H1 (cell line): ENCODE data around the gene HTR1D. TPM values are rescaled to one million over a fixed set of nuclear protein-coding genes. Genes with fewer than 3 reads are reported as not detected.
"Not testable (repeated sequence)": the region's sequence is repeated elsewhere in the genome, so short reads cannot be mapped to it uniquely, and the experiment has no call there.

Experiments
- CTCF ChIA-PET: fragments of 300-600 bp; sonication (Branson Sonifier 250); formaldehyde crosslinking; loops from one replicate; lab custom pipeline; 2021; ENCODE audit not compliant: partially characterized antibody; lab: Charles Lee
- POLR2A ChIA-PET: fragments of 300-600 bp; sonication (Branson Sonifier 250); formaldehyde crosslinking; loops from one replicate; lab custom pipeline; 2021; ENCODE audit warnings: inconsistent platforms; ENCODE audit not compliant: partially characterized antibody; lab: Charles Lee
- DNase-seq, 2 experiments: peaks; one replicate each; pipeline versions ENCODE4 v3.0.0 to v3.0.0-alpha.2; 2010 to 2022; ENCODE audit warnings: low spot score in 2 of 2, low read depth in 1 of 2, mixed read lengths in 1 of 2
- FAIRE-seq: peaks from 2 replicates; lab custom pipeline; 2011; peaks lifted over from hg19 to GRCh38; lab: Jason Lieb, UNC
- H2AFZ ChIP-seq: 2 replicates; pipeline ENCODE4 v1.8.1; 2012; ENCODE audit warnings: low read length, inconsistent platforms
- H2AK5ac ChIP-seq: 2 replicates; pipeline ENCODE4 v1.6.1; 2013; ENCODE audit warnings: low read depth, low read length
- H2BK120ac ChIP-seq: replicated peaks from 2 replicates; pipeline ENCODE3; 2013; ENCODE audit warnings: low read depth, low read length, inconsistent platforms
- H2BK12ac ChIP-seq: 2 replicates; pipeline ENCODE4 v1.6.1; 2013; ENCODE audit warnings: low read depth, low read length
- H2BK15ac ChIP-seq: 2 replicates; pipeline ENCODE4 v1.6.1; 2013; ENCODE audit warnings: low read length
- H2BK20ac ChIP-seq: 2 replicates; pipeline ENCODE4 v1.6.1; 2013; ENCODE audit warnings: low read length
- H2BK5ac ChIP-seq: 2 replicates; pipeline ENCODE4 v1.6.1; 2013; ENCODE audit warnings: low read depth, low read length
- H3K14ac ChIP-seq: 2 replicates; pipeline ENCODE4 v1.6.1; 2013; ENCODE audit warnings: inconsistent platforms; ENCODE audit not compliant: insufficient read length
- H3K18ac ChIP-seq: 2 replicates; pipeline ENCODE4 v1.6.1; 2013; ENCODE audit warnings: low read length; ENCODE audit errors: extremely low read depth
- H3K23ac ChIP-seq: 2 replicates; pipeline ENCODE4 v1.6.1; 2013; ENCODE audit warnings: inconsistent platforms; ENCODE audit not compliant: insufficient read length
- H3K23me2 ChIP-seq: 2 replicates; pipeline ENCODE4 v1.6.1; 2013; ENCODE audit warnings: low read depth, low read length
- H3K27ac ChIP-seq: 2 replicates; pipeline ENCODE4 v1.6.1; 2011; ENCODE audit warnings: low read depth, low read length, inconsistent platforms
- H3K27me3 ChIP-seq, 4 experiments: replicated peaks in 1 of 4; 1 replicate in 1 of 4; 2 replicates in 3 of 4; pipeline versions ENCODE4 v1.6.1 to v1.8.1; 2011 to 2013; ENCODE audit warnings: low read length in 3 of 4, mild to moderate bottlenecking in 3 of 4, inconsistent platforms in 2 of 4, mixed read lengths in 2 of 4, moderate library complexity in 1 of 4; ENCODE audit not compliant: control insufficient read depth in 3 of 4, insufficient read depth in 3 of 4; ENCODE audit errors: extremely low read depth in 1 of 4
- H3K36me3 ChIP-seq, 4 experiments: 2 replicates each; pipeline versions ENCODE4 v1.6.1 to v1.8.1; 2011 to 2013; ENCODE audit warnings: mild to moderate bottlenecking in 4 of 4, low read length in 3 of 4, moderate library complexity in 2 of 4, control low read depth in 1 of 4, inconsistent platforms in 1 of 4; ENCODE audit not compliant: insufficient read depth in 4 of 4, control insufficient read depth in 2 of 4
- H3K4ac ChIP-seq: replicated peaks from 2 replicates; pipeline ENCODE3; 2013; ENCODE audit warnings: low read length, low read depth, mixed read lengths, inconsistent platforms; ENCODE audit not compliant: insufficient read length
- H3K4me1 ChIP-seq, 4 experiments: replicated peaks in 1 of 4; 1 replicate in 1 of 4; 2 replicates in 3 of 4; pipeline versions ENCODE4 v1.6.1 to v1.8.1; 2011 to 2013; ENCODE audit warnings: low read length in 3 of 4, inconsistent platforms in 2 of 4, mixed read lengths in 1 of 4; ENCODE audit not compliant: insufficient read depth in 4 of 4, control insufficient read depth in 3 of 4
- H3K4me2 ChIP-seq, 2 experiments: 2 replicates each; pipeline versions ENCODE4 v1.6.1 to v1.8.1; 2011 to 2013; ENCODE audit warnings: low read depth in 2 of 2, low read length in 2 of 2, control low read depth in 1 of 2, inconsistent platforms in 1 of 2, mild to moderate bottlenecking in 1 of 2; ENCODE audit not compliant: insufficient read depth in 1 of 2
- H3K4me3 ChIP-seq, 4 experiments: fragments of 200-600, 300-600 bp in 1 of 4; sonication (generic), shearing (Covaris generic), sonication (Bioruptor Twin) in 1 of 4; 2 replicates each; pipeline versions ENCODE4 v1.5.1 to v1.8.1; 2011 to 2016; ENCODE audit warnings: low read length in 4 of 4, low read depth in 3 of 4, control low read depth in 2 of 4, inconsistent platforms in 2 of 4, mild to moderate bottlenecking in 2 of 4, mixed read lengths in 1 of 4, moderate library complexity in 1 of 4; ENCODE audit not compliant: insufficient read depth in 2 of 4; ENCODE audit errors: extremely low read depth in 1 of 4
- H3K56ac ChIP-seq: replicated peaks from 2 replicates; pipeline ENCODE3; 2013; ENCODE audit warnings: low read depth, mild to moderate bottlenecking, mixed read lengths, low read length, inconsistent platforms; ENCODE audit not compliant: insufficient read length
- H3K79me1 ChIP-seq: 2 replicates; pipeline ENCODE4 v1.6.1; 2013; ENCODE audit warnings: low read depth, low read length, control low read depth
- H3K79me2 ChIP-seq, 2 experiments: 2 replicates each; pipeline versions ENCODE4 v1.6.1 to v1.8.1; 2012 to 2013; ENCODE audit warnings: low read length in 2 of 2, mild to moderate bottlenecking in 2 of 2, inconsistent platforms in 1 of 2; ENCODE audit not compliant: insufficient read depth in 2 of 2, control insufficient read depth in 1 of 2
- H3K9ac ChIP-seq, 4 experiments: replicated peaks in 1 of 4; 1 replicate in 1 of 4; 2 replicates in 3 of 4; pipeline versions ENCODE4 v1.6.1 to v1.8.1; 2011 to 2013; ENCODE audit warnings: low read depth in 3 of 4, low read length in 3 of 4, control low read depth in 2 of 4, mild to moderate bottlenecking in 2 of 4, moderate library complexity in 2 of 4, inconsistent platforms in 1 of 4; ENCODE audit errors: extremely low read depth in 1 of 4
- H3K9me3 ChIP-seq, 2 experiments: 2 replicates each; pipeline versions ENCODE4 v1.6.1 to v1.8.1; 2012 to 2013; ENCODE audit warnings: mild to moderate bottlenecking in 2 of 2, moderate library complexity in 2 of 2, control low read depth in 1 of 2, inconsistent platforms in 1 of 2, low read depth in 1 of 2, low read length in 1 of 2, mixed read lengths in 1 of 2; ENCODE audit not compliant: insufficient read depth in 2 of 2
- H4K20me1 ChIP-seq, 2 experiments: replicated peaks in 1 of 2; 2 replicates each; pipeline versions ENCODE3 to v1.8.1; 2011 to 2013; ENCODE audit warnings: inconsistent platforms in 2 of 2, low read length in 2 of 2, mild to moderate bottlenecking in 1 of 2; ENCODE audit not compliant: insufficient read depth in 2 of 2, control insufficient read depth in 1 of 2
- H4K5ac ChIP-seq: 2 replicates; pipeline ENCODE4 v1.6.1; 2013; ENCODE audit warnings: low read length, low read depth, mixed read lengths, inconsistent platforms; ENCODE audit not compliant: insufficient read length
- H4K8ac ChIP-seq: 2 replicates; pipeline ENCODE4 v1.8.0; 2013; ENCODE audit warnings: mild to moderate bottlenecking, moderate library complexity, low read length, inconsistent platforms; ENCODE audit not compliant: insufficient read depth; ENCODE audit errors: extremely low read depth
- H4K91ac ChIP-seq: replicated peaks from 2 replicates; pipeline ENCODE3; 2013; ENCODE audit warnings: low read length, mixed read lengths, inconsistent platforms; ENCODE audit not compliant: insufficient read length
- WGBS, 2 experiments: shearing (Covaris generic) in 1 of 2; methylation state at CpG; one replicate each; pipeline versions ENCODE4 v1.1.6 to v1.1.7; 2013 to 2015; ENCODE audit warnings: low lambda C conversion rate in 2 of 2, mixed read lengths in 2 of 2, inconsistent platforms in 1 of 2, low coverage in 1 of 2, missing lambda C conversion rate in 1 of 2; ENCODE audit not compliant: insufficient replicate concordance in 2 of 2, insufficient coverage in 1 of 2, insufficient read length in 1 of 2; ENCODE audit errors: extremely low coverage in 1 of 2, missing lambda C conversion rate in 1 of 2; 5-methylcytosine and 5-hydroxymethylcytosine counted together
- polyA plus RNA-seq, 7 experiments: library from polyadenylated mRNA; depleted of rRNA in 3 of 7; stranded (reverse) in 5 of 7; unstranded in 2 of 7; fragments of >200 nt in 5 of 7; fragments of 200-250 nt in 2 of 7; gene quantifications; 1 replicate in 5 of 7; 2 replicates in 1 of 7; 4 replicates in 1 of 7; pipeline versions ENCODE4 v1.2.1 to v1.2.3, GENCODE V29; 2011 to 2013; ENCODE audit warnings: missing spikeins in 2 of 7, mixed read lengths in 2 of 7
- total RNA-seq: library from RNA; stranded (reverse); fragmentation: NEBNext Ultra II Directional; extraction: Animal tissue kit (Norgen Biotek cat#: 25700); gene quantifications from 2 replicates; pipeline ENCODE4 v1.2.1, GENCODE V29; 2021

The HTR1D gene
- total and polyA plus RNA-seq, 2 of the 8 experiments (the other 6 are each of a cell fraction or from before 2014, with no cell fraction given): 8.8 to 11.5 TPM

- not testable (repeated sequence) for H3K9me3 ChIP-seq, H3K36me3 ChIP-seq, DNase-seq, H2AK5ac ChIP-seq, H3K14ac ChIP-seq, H4K8ac ChIP-seq, H3K27ac ChIP-seq, H2AFZ ChIP-seq, H2BK5ac ChIP-seq, H3K18ac ChIP-seq, H2BK120ac ChIP-seq, H3K23ac ChIP-seq, H3K27me3 ChIP-seq, H3K79me2 ChIP-seq, H3K9ac ChIP-seq, H4K91ac ChIP-seq, H3K79me1 ChIP-seq, H3K4ac ChIP-seq, H4K5ac ChIP-seq, H3K4me2 ChIP-seq, H3K23me2 ChIP-seq, H4K20me1 ChIP-seq, H2BK12ac ChIP-seq, H2BK15ac ChIP-seq, H3K56ac ChIP-seq, H2BK20ac ChIP-seq, FAIRE-seq, H3K4me1 ChIP-seq, H3K4me3 ChIP-seq
- POLR2A ChIA-PET: interaction anchor here (1.1 kb wide), 1 partner anchor 155 kb away, joined by 3 read pairs; the partner anchor contains the start of gene HNRNPR
- WGBS, 2 experiments: 97% methylated on average over 12 of the region's 13 CpGs; no CpG with 5 or more reads in 1 of the 2 experiments
- CTCF ChIA-PET: interaction anchor here (0.8 to 27.4 kb wide), 7 partner anchors 9 to 212 kb away, joined by 3 to 705 read pairs (median 5); partner anchors contain the start of gene HTR1D
Observed at GRCh38 chr1:23188936-23189452, 28.3 kb downstream of the HTR1D start.
